ENCODE data around the gene FEZF1. TPM values are rescaled to one million over a fixed set of nuclear protein-coding genes. Genes with fewer than 3 reads are reported as not detected.

FEZF1 gene
- total and polyA plus RNA-seq, 2 of the 13 experiments (the other 11 are each of a cell fraction or from before 2014, with no cell fraction given): not detected

DNA sequence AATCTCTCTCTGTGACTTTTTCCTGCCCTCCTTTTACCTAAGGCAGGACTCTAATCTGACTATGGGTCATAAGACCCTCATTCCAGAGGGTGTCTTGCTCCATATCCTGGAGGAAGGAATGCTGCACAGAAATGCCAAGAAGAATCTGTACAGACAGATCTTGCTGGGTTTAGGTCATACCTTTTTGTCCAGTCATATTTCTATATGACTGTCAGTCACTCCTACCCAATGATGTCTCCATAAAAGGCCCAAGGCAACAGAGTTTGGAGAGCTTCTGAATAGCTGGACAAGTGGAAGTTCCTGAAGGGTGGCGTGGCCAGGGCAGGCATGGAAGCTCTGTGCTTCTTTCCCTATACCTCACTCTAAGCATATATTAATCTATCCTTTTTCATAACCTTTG lies 47.5 kb downstream of the FEZF1 start:
- TF ChIP-seq GTF2F1 (IDR thresholded peaks at IDR 0.05; ENCODE audit: low read length) (no peak), TBP (CRISPR knock-in tag; IDR thresholded peaks at IDR 0.05) (no peak), ZFP36L2 (CRISPR knock-in tag; IDR thresholded peaks at IDR 0.05) (no peak), YY1 (IDR thresholded peaks at IDR 0.05; ENCODE audit: insufficient read depth, insufficient replicate concordance, low read depth, low read length) (no peak), KAT7 (CRISPR knock-in tag; IDR thresholded peaks at IDR 0.05; ENCODE audit: borderline replicate concordance) (no peak), ZNF720 (CRISPR knock-in tag; IDR thresholded peaks at IDR 0.05) (no peak), ZSCAN20 (CRISPR knock-in tag; IDR thresholded peaks at IDR 0.05; ENCODE audit: borderline replicate concordance) (no peak), ZNF432 (CRISPR knock-in tag; IDR thresholded peaks at IDR 0.05; ENCODE audit: borderline replicate concordance) (no peak), SCMH1 (CRISPR knock-in tag; IDR thresholded peaks at IDR 0.05; ENCODE audit: borderline replicate concordance) (no peak), BRCA1 (CRISPR knock-in tag; IDR thresholded peaks at IDR 0.05) (no peak), TCF7 (IDR thresholded peaks at IDR 0.05; ENCODE audit: low read depth) (no peak), ZNF607 (CRISPR knock-in tag; IDR thresholded peaks at IDR 0.05; ENCODE audit: borderline replicate concordance) (no peak), NKX3-1 (CRISPR knock-in tag; IDR thresholded peaks at IDR 0.05) (no peak)
- TF ChIP-seq, protein P1, sequence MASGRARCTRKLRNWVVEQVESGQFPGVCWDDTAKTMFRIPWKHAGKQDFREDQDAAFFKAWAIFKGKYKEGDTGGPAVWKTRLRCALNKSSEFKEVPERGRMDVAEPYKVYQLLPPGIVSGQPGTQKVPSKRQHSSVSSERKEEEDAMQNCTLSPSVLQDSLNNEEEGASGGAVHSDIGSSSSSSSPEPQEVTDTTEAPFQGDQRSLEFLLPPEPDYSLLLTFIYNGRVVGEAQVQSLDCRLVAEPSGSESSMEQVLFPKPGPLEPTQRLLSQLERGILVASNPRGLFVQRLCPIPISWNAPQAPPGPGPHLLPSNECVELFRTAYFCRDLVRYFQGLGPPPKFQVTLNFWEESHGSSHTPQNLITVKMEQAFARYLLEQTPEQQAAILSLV (CRISPR knock-in tag; IDR thresholded peaks at IDR 0.05; ENCODE audit: borderline replicate concordance): no peak
- TF ChIP-seq, protein P2, sequence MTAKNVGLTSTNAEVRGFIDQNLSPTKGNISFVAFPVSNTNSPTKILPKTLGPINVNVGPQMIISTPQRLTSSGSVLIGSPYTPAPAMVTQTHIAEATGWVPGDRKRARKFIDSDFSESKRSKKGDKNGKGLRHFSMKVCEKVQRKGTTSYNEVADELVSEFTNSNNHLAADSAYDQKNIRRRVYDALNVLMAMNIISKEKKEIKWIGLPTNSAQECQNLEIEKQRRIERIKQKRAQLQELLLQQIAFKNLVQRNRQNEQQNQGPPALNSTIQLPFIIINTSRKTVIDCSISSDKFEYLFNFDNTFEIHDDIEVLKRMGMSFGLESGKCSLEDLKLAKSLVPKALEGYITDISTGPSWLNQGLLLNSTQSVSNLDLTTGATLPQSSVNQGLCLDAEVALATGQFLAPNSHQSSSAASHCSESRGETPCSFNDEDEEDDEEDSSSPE (CRISPR knock-in tag; IDR thresholded peaks at IDR 0.05): no peak
- ChIA-PET CTCF (ENCODE audit: low intra/inter-chr PET ratio, low total read pairs) (no interaction called here), POLR2A (no interaction called here)
- H3K27me3 ChIP-seq (ENCODE audit: control insufficient read depth in 1 of 2, insufficient read depth in 2 of 2, low read length in 2 of 2): peaks cover 0 to 10% of the 10 kb centered on the region in 2 experiments; a peak in 3 of 5 replicates
- no peaks in the 10 kb centered on the region for H4K20me1 ChIP-seq (ENCODE audit: insufficient read depth, low read length)
- no TSS peak for BruUV-seq (replicated peaks)
- H3K9me3 ChIP-seq (ENCODE audit: low read length): no peaks in the 10 kb centered on the region
- H3K4me1 ChIP-seq (ENCODE audit: insufficient read depth, low read length): no peaks in the 10 kb centered on the region
- DNase-seq (ENCODE audit: low spot score) (no peak), FAIRE-seq (no peak), ATAC-seq (no peak)
- no peak overlapping the region for H3K27ac ChIP-seq (ENCODE audit: extremely low read length, insufficient read depth, low read length)
- no peaks in the 10 kb centered on the region for H3K36me3 ChIP-seq (replicated peaks in 1 of 2; ENCODE audit: control insufficient read depth in 1 of 2, insufficient read depth in 2 of 2, low read length in 2 of 2)
- no peak overlapping the region for H3K9ac ChIP-seq (ENCODE audit: insufficient read depth, low read depth, low read length)
- intact Hi-C loops (cut with micrococcal nuclease; ENCODE audit: unreplicated experiment): no loop called here
- no peak overlapping the region for H3K4me3 ChIP-seq (replicated peaks in 1 of 3; ENCODE audit: insufficient read depth in 1 of 3, low read depth in 2 of 3, low read length in 3 of 3)
- H2AFZ ChIP-seq (ENCODE audit: low read length): no peak overlapping the region
- 4% methylated on average over 1 of the region's 1 CpG for WGBS (ENCODE audit: low lambda C conversion rate)
- in situ Hi-C loops (cut with HindIII; ENCODE audit: extremely low pct_ligation_motif_present, low pct_unique_long_range_greater_than_20kb): no loop called here
- no peaks in the 10 kb centered on the region for H3K79me2 ChIP-seq (ENCODE audit: insufficient read depth, low read length)
- H3K4me2 ChIP-seq (ENCODE audit: low read depth, low read length): no peak overlapping the region

Data from HepG2 (cell line).